ENCODE measurements around the gene EIF3K.

The EIF3K gene

GRCh38 chr19:38671654-38672053, 52.7 kb downstream of the EIF3K start:
- H2AFZ ChIP-seq (ENCODE audit: insufficient read depth, low read length, poor library complexity), result no peak overlapping the region
- no peaks in the 10 kb centered on the region for H3K9me3 ChIP-seq (ENCODE audit: insufficient read depth, low read depth, low read length)
- H3K27ac ChIP-seq (ENCODE audit: low read depth, low read length), result peak overlapping the region; percentile 83
- H3K36me3 ChIP-seq (ENCODE audit: control insufficient read depth in 1 of 2, insufficient read depth in 2 of 2, low read length in 2 of 2), result peaks cover 14 to 18% of the 10 kb centered on the region in 2 experiments
- peak overlapping the region; percentile 66 for H3K4ac ChIP-seq (ENCODE audit: low read depth, low read length)
- no peak overlapping the region for H3K4me2 ChIP-seq (ENCODE audit: low read length)
- H3K18ac ChIP-seq (ENCODE audit: low read length), result no peak overlapping the region
- H3K4me3 ChIP-seq (ENCODE audit: low read depth, low read length), result no peak overlapping the region
- H3K9ac ChIP-seq (ENCODE audit: low read length), result no peak overlapping the region
- H3K14ac ChIP-seq (ENCODE audit: low read length), result peak overlapping the region; percentile 61
- H3K4me1 ChIP-seq (ENCODE audit: control insufficient read depth in 1 of 2, insufficient read depth in 2 of 2, low read length in 2 of 2), result peaks cover 52 to 65% of the 10 kb centered on the region in 2 experiments
- H2AK5ac ChIP-seq (ENCODE audit: low read length), result no peak overlapping the region
- peak overlapping the region; percentile 57 for H4K91ac ChIP-seq (ENCODE audit: low read depth, low read length)
- H2BK120ac ChIP-seq (ENCODE audit: insufficient read depth, low read length, poor library complexity), result no peak overlapping the region
- no peak overlapping the region for H4K12ac ChIP-seq (ENCODE audit: low read depth, low read length)
- H3K23ac ChIP-seq (ENCODE audit: low read length), result no peak overlapping the region
- H3K79me1 ChIP-seq (ENCODE audit: low read length), result peaks cover 57% of the 10 kb centered on the region
- H4K8ac ChIP-seq (ENCODE audit: low read depth, low read length), result no peak overlapping the region
- no peaks in the 10 kb centered on the region for H3K27me3 ChIP-seq (ENCODE audit: insufficient read depth, low read length)
- H2BK5ac ChIP-seq (ENCODE audit: low read depth, low read length, poor library complexity), result peak overlapping the region; percentile 68
- peaks cover 45% of the 10 kb centered on the region for H3K79me2 ChIP-seq (ENCODE audit: control insufficient read depth, insufficient read depth, low read length, poor library complexity)
- WGBS (ENCODE audit: extremely low coverage, insufficient coverage, insufficient read length), result no CpG with 5 or more reads among the region's 4 CpGs
- no peak overlapping the region for H2BK12ac ChIP-seq (ENCODE audit: low read length)
- DNase-seq, result peak in 1 of 2 donors; percentile 58

DNA sequence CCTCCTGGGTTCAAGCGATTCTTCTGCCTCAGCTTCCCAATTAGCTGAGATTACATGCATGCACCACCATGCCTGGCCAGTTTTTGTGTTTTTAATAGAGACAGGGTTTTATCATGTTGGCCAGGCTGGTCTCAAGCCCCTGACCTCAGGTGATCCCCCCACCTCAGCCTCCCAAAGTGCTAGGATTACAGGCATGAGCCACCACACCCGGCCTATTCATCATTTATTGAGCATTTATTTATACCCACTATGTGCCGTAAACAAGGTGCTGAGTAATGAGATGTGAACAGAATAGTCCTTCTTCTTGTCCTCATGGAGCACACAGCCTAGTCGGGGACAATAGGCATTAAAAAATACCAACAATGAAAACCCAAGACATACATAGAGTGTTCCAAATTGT, 54.0 kb downstream of the EIF3K start:
- H4K8ac ChIP-seq (ENCODE audit: low read depth, low read length), result no peak overlapping the region
- H2BK120ac ChIP-seq (ENCODE audit: insufficient read depth, low read length, poor library complexity), result no peak overlapping the region
- H3K79me2 ChIP-seq (ENCODE audit: control insufficient read depth, insufficient read depth, low read length, poor library complexity), result peaks cover 40% of the 10 kb centered on the region
- peak overlapping the region; percentile 74 for H3K4ac ChIP-seq (ENCODE audit: low read depth, low read length)
- no peak overlapping the region for H3K18ac ChIP-seq (ENCODE audit: low read length)
- no peak overlapping the region for H3K14ac ChIP-seq (ENCODE audit: low read length)
- no peak overlapping the region for H2BK5ac ChIP-seq (ENCODE audit: low read depth, low read length, poor library complexity)
- WGBS (ENCODE audit: extremely low coverage, insufficient coverage, insufficient read length), result no CpG with 5 or more reads among the region's 4 CpGs
- peaks cover 22 to 28% of the 10 kb centered on the region in 2 experiments for H3K36me3 ChIP-seq (ENCODE audit: control insufficient read depth in 1 of 2, insufficient read depth in 2 of 2, low read length in 2 of 2)
- H4K91ac ChIP-seq (ENCODE audit: low read depth, low read length), result no peak overlapping the region
- H3K79me1 ChIP-seq (ENCODE audit: low read length), result peaks cover 53% of the 10 kb centered on the region
- H3K27me3 ChIP-seq (ENCODE audit: insufficient read depth, low read length), result no peaks in the 10 kb centered on the region
- H3K4me1 ChIP-seq (ENCODE audit: control insufficient read depth in 1 of 2, insufficient read depth in 2 of 2, low read length in 2 of 2), result peaks cover 48 to 63% of the 10 kb centered on the region in 2 experiments
- DNase-seq, result no peak
- no peak overlapping the region for H3K27ac ChIP-seq (ENCODE audit: low read depth, low read length)
- H2BK12ac ChIP-seq (ENCODE audit: low read length), result no peak overlapping the region
- no peaks in the 10 kb centered on the region for H3K9me3 ChIP-seq (ENCODE audit: insufficient read depth, low read depth, low read length)
- H4K12ac ChIP-seq (ENCODE audit: low read depth, low read length), result no peak overlapping the region
- no peak overlapping the region for H2AK5ac ChIP-seq (ENCODE audit: low read length)
- H3K4me3 ChIP-seq (ENCODE audit: low read depth, low read length), result no peak overlapping the region
- H3K4me2 ChIP-seq (ENCODE audit: low read length), result no peak overlapping the region
- no peak overlapping the region for H2AFZ ChIP-seq (ENCODE audit: insufficient read depth, low read length, poor library complexity)
- H3K9ac ChIP-seq (ENCODE audit: low read length), result no peak overlapping the region
- no peak overlapping the region for H3K23ac ChIP-seq (ENCODE audit: low read length)

DNA sequence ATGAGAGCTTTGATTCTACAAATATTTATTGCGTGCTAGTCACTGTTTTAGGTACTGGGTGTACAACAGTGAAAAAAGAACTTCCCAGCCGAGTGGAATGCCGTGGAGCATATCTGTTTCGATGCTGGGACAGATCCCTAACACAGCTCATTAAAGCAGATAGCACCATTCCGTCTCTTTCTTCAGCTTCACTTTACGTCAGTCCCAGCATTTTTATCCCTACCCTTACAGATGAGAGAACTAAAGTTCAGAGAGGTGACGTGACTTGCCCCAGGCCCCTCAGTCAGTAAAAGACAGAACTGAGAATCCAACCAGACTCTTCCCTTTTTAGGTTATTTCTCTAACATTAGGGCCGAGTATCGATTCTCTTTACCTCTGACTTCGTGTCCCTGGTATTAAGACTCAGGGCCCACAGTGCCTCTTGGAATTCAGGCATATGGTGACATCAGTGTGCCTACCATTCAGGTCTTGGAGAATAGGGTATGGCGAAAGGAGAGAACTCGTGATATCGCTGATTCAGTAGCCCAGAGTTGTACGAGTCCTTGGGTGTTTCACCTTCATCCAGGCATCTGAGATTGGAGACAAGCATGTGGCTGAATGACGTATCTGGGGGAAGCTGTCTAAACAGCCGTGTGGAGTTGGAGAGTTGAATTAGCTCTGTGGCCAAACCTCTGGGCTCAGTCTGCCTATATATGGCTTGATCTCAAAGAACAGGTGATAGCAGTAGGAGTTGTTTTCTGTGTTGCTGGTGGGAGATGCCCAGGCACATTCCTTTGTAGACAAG, 55.6 kb downstream of the EIF3K start:
- Histone ChIP-seq H2AFZ (ENCODE audit: insufficient read depth, low read length, poor library complexity) (no peak overlapping the region), H3K4me1 (ENCODE audit: control insufficient read depth in 1 of 2, insufficient read depth in 2 of 2, low read length in 2 of 2) (peaks cover 46 to 62% of the 10 kb centered on the region in 2 experiments), H2AK5ac (ENCODE audit: low read length) (no peak overlapping the region), H3K18ac (ENCODE audit: low read length) (peak overlapping the region; percentile 77), H2BK12ac (ENCODE audit: low read length) (peak overlapping the region; percentile 28), H3K4me3 (ENCODE audit: low read depth, low read length) (no peak overlapping the region), H3K27ac (ENCODE audit: low read depth, low read length) (peak overlapping the region; percentile 87), H4K12ac (ENCODE audit: low read depth, low read length) (no peak overlapping the region), H4K91ac (ENCODE audit: low read depth, low read length) (peak overlapping the region; percentile 81), H3K9me3 (ENCODE audit: insufficient read depth, low read depth, low read length) (peaks cover 2% of the 10 kb centered on the region), H2BK5ac (ENCODE audit: low read depth, low read length, poor library complexity) (peak overlapping the region; percentile 76), H3K23ac (ENCODE audit: low read length) (no peak overlapping the region), H3K4me2 (ENCODE audit: low read length) (peak overlapping the region; percentile 21), H3K79me1 (ENCODE audit: low read length) (peaks cover 48% of the 10 kb centered on the region), H3K14ac (ENCODE audit: low read length) (peak overlapping the region; percentile 16), H3K27me3 (ENCODE audit: insufficient read depth, low read length) (no peaks in the 10 kb centered on the region), H3K79me2 (ENCODE audit: control insufficient read depth, insufficient read depth, low read length, poor library complexity) (peaks cover 40% of the 10 kb centered on the region), H3K4ac (ENCODE audit: low read depth, low read length) (peak overlapping the region; percentile 97), H2BK120ac (ENCODE audit: insufficient read depth, low read length, poor library complexity) (no peak overlapping the region), H3K9ac (ENCODE audit: low read length) (peak overlapping the region; percentile 4), H3K36me3 (ENCODE audit: control insufficient read depth in 1 of 2, insufficient read depth in 2 of 2, low read length in 2 of 2) (peaks cover 26 to 29% of the 10 kb centered on the region in 2 experiments), H4K8ac (ENCODE audit: low read depth, low read length) (peak overlapping the region; percentile 77)
- peak; percentile 86 to 94 for DNase-seq
- no CpG with 5 or more reads among the region's 16 CpGs for WGBS (ENCODE audit: extremely low coverage, insufficient coverage, insufficient read length)

DNA sequence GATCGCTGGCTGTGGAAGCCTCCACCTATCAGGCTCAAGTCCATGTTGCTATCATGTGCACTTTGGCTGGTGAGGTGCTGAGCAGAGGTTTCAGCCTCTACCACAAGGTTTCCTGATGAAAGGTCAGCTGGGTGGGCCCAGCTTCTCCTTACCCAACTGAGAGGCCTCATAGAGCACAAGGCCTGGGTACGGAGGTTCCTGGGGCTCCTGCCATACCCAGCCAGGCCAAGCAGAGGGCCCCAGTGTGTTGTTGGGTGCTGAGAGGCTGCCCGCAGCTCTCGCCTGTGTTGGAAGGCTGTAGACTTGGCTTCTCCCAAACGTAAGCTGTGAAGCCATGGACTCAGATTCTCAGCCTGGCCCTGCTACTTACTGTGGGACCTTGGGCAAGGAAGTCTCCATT, 56.6 kb downstream of the EIF3K start:
- no peak overlapping the region for H2AFZ ChIP-seq (ENCODE audit: insufficient read depth, low read length, poor library complexity)
- peak overlapping the region; percentile 77 for H3K18ac ChIP-seq (ENCODE audit: low read length)

More for the DNA sequence above, 56.6 kb downstream of the EIF3K start:
- Histone ChIP-seq H4K91ac (ENCODE audit: low read depth, low read length) (peak overlapping the region; percentile 81), H3K4ac (ENCODE audit: low read depth, low read length) (peak overlapping the region; percentile 97), H2BK12ac (ENCODE audit: low read length) (peak overlapping the region; percentile 70), H2BK5ac (ENCODE audit: low read depth, low read length, poor library complexity) (peak overlapping the region; percentile 60), H3K36me3 (ENCODE audit: control insufficient read depth in 1 of 2, insufficient read depth in 2 of 2, low read length in 2 of 2) (peaks cover 19 to 27% of the 10 kb centered on the region in 2 experiments), H3K27ac (ENCODE audit: low read depth, low read length) (peak overlapping the region; percentile 87), H3K27me3 (ENCODE audit: insufficient read depth, low read length) (no peaks in the 10 kb centered on the region), H2BK120ac (ENCODE audit: insufficient read depth, low read length, poor library complexity) (peak overlapping the region; percentile 74), H3K4me3 (ENCODE audit: low read depth, low read length) (no peak overlapping the region), H3K9ac (ENCODE audit: low read length) (no peak overlapping the region), H4K12ac (ENCODE audit: low read depth, low read length) (peak overlapping the region; percentile 57), H3K79me2 (ENCODE audit: control insufficient read depth, insufficient read depth, low read length, poor library complexity) (peaks cover 34% of the 10 kb centered on the region), H3K9me3 (ENCODE audit: insufficient read depth, low read depth, low read length) (peaks cover 2% of the 10 kb centered on the region), H2AK5ac (ENCODE audit: low read length) (peak overlapping the region; percentile 65), H3K79me1 (ENCODE audit: low read length) (peaks cover 44% of the 10 kb centered on the region), H3K4me1 (ENCODE audit: control insufficient read depth in 1 of 2, insufficient read depth in 2 of 2, low read length in 2 of 2) (peaks cover 41 to 60% of the 10 kb centered on the region in 2 experiments), H3K23ac (ENCODE audit: low read length) (no peak overlapping the region), H3K14ac (ENCODE audit: low read length) (peak overlapping the region; percentile 78), H3K4me2 (ENCODE audit: low read length) (no peak overlapping the region), H4K8ac (ENCODE audit: low read depth, low read length) (peak overlapping the region; percentile 77)
- WGBS (ENCODE audit: extremely low coverage, insufficient coverage, insufficient read length), result no CpG with 5 or more reads among the region's 5 CpGs
- DNase-seq, result no peak

All from trophoblast cell (in vitro differentiated cells and primary cell).